WTC11 (cell line): ENCODE measurements around the gene ABHD1.

Experiments used
- CREB1 ChIP-seq: sonication (generic); formaldehyde crosslinking; IDR thresholded peaks from 2 replicates; pipeline ENCODE4 v1.8.0; 2023; ENCODE audit warnings: mild to moderate bottlenecking, missing genetic modification reagents
- FOXJ3 ChIP-seq: sonication (generic); formaldehyde crosslinking; IDR thresholded peaks from 2 replicates; pipeline ENCODE4 v1.9.0; 2021; ENCODE audit warnings: missing genetic modification reagents, mild to moderate bottlenecking, borderline replicate concordance
- FOXP1 ChIP-seq: sonication (generic); formaldehyde crosslinking; IDR thresholded peaks from 2 replicates; pipeline ENCODE4 v1.8.0; 2022; ENCODE audit warnings: missing genetic modification reagents, mild to moderate bottlenecking, moderate library complexity, borderline replicate concordance
- ZNF121 ChIP-seq: sonication (generic); formaldehyde crosslinking; IDR thresholded peaks from 2 replicates; pipeline ENCODE4 v1.8.0; 2023; ENCODE audit warnings: missing genetic modification reagents
- ZNF138 ChIP-seq: sonication (generic); formaldehyde crosslinking; conservative IDR thresholded peaks from 2 replicates; pipeline ENCODE4 v1.8.1; 2022; ENCODE audit warnings: mild to moderate bottlenecking, moderate library complexity, missing genetic modification reagents
- TF ChIP-seq, protein P1 (sequence below): fragments of 200-600 bp; IDR thresholded peaks from 2 replicates; pipeline ENCODE4 v1.8.0; 2022; ENCODE audit warnings: antibody characterized with exemption
- TF ChIP-seq, protein P2 (sequence below): sonication (generic); formaldehyde crosslinking; IDR thresholded peaks from 2 replicates; pipeline ENCODE4 v1.8.1; 2023; ENCODE audit warnings: mild to moderate bottlenecking, missing genetic modification reagents
- TF ChIP-seq, protein P3 (sequence below): sonication (generic); formaldehyde crosslinking; IDR thresholded peaks from 2 replicates; pipeline ENCODE4 v1.8.0; 2023; ENCODE audit warnings: mild to moderate bottlenecking, missing genetic modification reagents
- TF ChIP-seq, protein P4 (sequence below): sonication (generic); formaldehyde crosslinking; IDR thresholded peaks from 2 replicates; pipeline ENCODE4 v1.8.1; 2023; ENCODE audit warnings: mild to moderate bottlenecking, missing genetic modification reagents, borderline replicate concordance
- TF ChIP-seq, protein P5 (sequence below): sonication (generic); formaldehyde crosslinking; IDR thresholded peaks from 2 replicates; pipeline ENCODE4 v1.8.1; 2023; ENCODE audit warnings: mild to moderate bottlenecking, moderate library complexity, missing genetic modification reagents
- TF ChIP-seq, protein P6 (sequence below): sonication (generic); formaldehyde crosslinking; IDR thresholded peaks from 2 replicates; pipeline ENCODE4 v1.8.1; 2022; ENCODE audit warnings: low read depth, mild to moderate bottlenecking, moderate library complexity, missing genetic modification reagents, borderline replicate concordance
- TF ChIP-seq, protein P7 (sequence below): sonication (generic); formaldehyde crosslinking; IDR thresholded peaks from 2 replicates; pipeline ENCODE4 v1.8.1; 2022; ENCODE audit warnings: missing genetic modification reagents, borderline replicate concordance
- TF ChIP-seq, protein P8 (sequence below): sonication (generic); formaldehyde crosslinking; IDR thresholded peaks from 2 replicates; pipeline ENCODE4 v1.8.1; 2022; ENCODE audit warnings: low read depth, missing genetic modification reagents, borderline replicate concordance

DNA sequence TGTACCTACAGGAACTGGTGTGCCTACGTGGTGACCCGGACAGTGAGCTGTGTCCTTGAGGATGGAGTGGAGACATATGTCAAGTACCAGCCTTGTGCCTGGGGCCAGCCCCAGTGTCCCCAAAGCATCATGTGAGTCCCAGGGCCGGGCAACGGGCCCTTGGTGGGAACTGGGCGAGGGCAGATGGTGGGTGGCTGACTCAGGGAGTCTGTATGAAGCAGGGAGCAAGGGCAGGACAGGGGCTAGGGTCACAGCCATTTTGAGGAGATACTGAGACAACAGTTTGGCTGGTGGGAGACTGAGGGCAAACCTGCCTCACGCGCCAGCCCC lies 43.5 kb upstream of the ABHD1 start:
- TF ChIP-seq, protein P1, sequence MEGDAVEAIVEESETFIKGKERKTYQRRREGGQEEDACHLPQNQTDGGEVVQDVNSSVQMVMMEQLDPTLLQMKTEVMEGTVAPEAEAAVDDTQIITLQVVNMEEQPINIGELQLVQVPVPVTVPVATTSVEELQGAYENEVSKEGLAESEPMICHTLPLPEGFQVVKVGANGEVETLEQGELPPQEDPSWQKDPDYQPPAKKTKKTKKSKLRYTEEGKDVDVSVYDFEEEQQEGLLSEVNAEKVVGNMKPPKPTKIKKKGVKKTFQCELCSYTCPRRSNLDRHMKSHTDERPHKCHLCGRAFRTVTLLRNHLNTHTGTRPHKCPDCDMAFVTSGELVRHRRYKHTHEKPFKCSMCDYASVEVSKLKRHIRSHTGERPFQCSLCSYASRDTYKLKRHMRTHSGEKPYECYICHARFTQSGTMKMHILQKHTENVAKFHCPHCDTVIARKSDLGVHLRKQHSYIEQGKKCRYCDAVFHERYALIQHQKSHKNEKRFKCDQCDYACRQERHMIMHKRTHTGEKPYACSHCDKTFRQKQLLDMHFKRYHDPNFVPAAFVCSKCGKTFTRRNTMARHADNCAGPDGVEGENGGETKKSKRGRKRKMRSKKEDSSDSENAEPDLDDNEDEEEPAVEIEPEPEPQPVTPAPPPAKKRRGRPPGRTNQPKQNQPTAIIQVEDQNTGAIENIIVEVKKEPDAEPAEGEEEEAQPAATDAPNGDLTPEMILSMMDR = no peak
- TF ChIP-seq, protein P2, sequence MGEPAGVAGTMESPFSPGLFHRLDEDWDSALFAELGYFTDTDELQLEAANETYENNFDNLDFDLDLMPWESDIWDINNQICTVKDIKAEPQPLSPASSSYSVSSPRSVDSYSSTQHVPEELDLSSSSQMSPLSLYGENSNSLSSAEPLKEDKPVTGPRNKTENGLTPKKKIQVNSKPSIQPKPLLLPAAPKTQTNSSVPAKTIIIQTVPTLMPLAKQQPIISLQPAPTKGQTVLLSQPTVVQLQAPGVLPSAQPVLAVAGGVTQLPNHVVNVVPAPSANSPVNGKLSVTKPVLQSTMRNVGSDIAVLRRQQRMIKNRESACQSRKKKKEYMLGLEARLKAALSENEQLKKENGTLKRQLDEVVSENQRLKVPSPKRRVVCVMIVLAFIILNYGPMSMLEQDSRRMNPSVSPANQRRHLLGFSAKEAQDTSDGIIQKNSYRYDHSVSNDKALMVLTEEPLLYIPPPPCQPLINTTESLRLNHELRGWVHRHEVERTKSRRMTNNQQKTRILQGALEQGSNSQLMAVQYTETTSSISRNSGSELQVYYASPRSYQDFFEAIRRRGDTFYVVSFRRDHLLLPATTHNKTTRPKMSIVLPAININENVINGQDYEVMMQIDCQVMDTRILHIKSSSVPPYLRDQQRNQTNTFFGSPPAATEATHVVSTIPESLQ (CRISPR knock-in tag) = no peak
- TF ChIP-seq, protein P3, sequence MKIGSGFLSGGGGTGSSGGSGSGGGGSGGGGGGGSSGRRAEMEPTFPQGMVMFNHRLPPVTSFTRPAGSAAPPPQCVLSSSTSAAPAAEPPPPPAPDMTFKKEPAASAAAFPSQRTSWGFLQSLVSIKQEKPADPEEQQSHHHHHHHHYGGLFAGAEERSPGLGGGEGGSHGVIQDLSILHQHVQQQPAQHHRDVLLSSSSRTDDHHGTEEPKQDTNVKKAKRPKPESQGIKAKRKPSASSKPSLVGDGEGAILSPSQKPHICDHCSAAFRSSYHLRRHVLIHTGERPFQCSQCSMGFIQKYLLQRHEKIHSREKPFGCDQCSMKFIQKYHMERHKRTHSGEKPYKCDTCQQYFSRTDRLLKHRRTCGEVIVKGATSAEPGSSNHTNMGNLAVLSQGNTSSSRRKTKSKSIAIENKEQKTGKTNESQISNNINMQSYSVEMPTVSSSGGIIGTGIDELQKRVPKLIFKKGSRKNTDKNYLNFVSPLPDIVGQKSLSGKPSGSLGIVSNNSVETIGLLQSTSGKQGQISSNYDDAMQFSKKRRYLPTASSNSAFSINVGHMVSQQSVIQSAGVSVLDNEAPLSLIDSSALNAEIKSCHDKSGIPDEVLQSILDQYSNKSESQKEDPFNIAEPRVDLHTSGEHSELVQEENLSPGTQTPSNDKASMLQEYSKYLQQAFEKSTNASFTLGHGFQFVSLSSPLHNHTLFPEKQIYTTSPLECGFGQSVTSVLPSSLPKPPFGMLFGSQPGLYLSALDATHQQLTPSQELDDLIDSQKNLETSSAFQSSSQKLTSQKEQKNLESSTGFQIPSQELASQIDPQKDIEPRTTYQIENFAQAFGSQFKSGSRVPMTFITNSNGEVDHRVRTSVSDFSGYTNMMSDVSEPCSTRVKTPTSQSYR (CRISPR knock-in tag) = no peak
- TF ChIP-seq FOXJ3 (CRISPR knock-in tag) (no peak), CREB1 (CRISPR knock-in tag) (no peak), ZNF138 (no peak), ZNF121 (CRISPR knock-in tag) (no peak), FOXP1 (CRISPR knock-in tag) (no peak)
- TF ChIP-seq, protein P4, sequence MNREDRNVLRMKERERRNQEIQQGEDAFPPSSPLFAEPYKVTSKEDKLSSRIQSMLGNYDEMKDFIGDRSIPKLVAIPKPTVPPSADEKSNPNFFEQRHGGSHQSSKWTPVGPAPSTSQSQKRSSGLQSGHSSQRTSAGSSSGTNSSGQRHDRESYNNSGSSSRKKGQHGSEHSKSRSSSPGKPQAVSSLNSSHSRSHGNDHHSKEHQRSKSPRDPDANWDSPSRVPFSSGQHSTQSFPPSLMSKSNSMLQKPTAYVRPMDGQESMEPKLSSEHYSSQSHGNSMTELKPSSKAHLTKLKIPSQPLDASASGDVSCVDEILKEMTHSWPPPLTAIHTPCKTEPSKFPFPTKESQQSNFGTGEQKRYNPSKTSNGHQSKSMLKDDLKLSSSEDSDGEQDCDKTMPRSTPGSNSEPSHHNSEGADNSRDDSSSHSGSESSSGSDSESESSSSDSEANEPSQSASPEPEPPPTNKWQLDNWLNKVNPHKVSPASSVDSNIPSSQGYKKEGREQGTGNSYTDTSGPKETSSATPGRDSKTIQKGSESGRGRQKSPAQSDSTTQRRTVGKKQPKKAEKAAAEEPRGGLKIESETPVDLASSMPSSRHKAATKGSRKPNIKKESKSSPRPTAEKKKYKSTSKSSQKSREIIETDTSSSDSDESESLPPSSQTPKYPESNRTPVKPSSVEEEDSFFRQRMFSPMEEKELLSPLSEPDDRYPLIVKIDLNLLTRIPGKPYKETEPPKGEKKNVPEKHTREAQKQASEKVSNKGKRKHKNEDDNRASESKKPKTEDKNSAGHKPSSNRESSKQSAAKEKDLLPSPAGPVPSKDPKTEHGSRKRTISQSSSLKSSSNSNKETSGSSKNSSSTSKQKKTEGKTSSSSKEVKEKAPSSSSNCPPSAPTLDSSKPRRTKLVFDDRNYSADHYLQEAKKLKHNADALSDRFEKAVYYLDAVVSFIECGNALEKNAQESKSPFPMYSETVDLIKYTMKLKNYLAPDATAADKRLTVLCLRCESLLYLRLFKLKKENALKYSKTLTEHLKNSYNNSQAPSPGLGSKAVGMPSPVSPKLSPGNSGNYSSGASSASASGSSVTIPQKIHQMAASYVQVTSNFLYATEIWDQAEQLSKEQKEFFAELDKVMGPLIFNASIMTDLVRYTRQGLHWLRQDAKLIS (CRISPR knock-in tag) = no peak
- TF ChIP-seq, protein P5, sequence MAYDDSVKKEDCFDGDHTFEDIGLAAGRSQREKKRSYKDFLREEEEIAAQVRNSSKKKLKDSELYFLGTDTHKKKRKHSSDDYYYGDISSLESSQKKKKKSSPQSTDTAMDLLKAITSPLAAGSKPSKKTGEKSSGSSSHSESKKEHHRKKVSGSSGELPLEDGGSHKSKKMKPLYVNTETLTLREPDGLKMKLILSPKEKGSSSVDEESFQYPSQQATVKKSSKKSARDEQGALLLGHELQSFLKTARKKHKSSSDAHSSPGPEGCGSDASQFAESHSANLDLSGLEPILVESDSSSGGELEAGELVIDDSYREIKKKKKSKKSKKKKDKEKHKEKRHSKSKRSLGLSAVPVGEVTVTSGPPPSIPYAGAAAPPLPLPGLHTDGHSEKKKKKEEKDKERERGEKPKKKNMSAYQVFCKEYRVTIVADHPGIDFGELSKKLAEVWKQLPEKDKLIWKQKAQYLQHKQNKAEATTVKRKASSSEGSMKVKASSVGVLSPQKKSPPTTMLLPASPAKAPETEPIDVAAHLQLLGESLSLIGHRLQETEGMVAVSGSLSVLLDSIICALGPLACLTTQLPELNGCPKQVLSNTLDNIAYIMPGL = no peak
- TF ChIP-seq, protein P6, sequence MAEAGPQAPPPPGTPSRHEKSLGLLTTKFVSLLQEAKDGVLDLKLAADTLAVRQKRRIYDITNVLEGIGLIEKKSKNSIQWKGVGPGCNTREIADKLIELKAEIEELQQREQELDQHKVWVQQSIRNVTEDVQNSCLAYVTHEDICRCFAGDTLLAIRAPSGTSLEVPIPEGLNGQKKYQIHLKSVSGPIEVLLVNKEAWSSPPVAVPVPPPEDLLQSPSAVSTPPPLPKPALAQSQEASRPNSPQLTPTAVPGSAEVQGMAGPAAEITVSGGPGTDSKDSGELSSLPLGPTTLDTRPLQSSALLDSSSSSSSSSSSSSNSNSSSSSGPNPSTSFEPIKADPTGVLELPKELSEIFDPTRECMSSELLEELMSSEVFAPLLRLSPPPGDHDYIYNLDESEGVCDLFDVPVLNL = no peak
- TF ChIP-seq, protein P7, sequence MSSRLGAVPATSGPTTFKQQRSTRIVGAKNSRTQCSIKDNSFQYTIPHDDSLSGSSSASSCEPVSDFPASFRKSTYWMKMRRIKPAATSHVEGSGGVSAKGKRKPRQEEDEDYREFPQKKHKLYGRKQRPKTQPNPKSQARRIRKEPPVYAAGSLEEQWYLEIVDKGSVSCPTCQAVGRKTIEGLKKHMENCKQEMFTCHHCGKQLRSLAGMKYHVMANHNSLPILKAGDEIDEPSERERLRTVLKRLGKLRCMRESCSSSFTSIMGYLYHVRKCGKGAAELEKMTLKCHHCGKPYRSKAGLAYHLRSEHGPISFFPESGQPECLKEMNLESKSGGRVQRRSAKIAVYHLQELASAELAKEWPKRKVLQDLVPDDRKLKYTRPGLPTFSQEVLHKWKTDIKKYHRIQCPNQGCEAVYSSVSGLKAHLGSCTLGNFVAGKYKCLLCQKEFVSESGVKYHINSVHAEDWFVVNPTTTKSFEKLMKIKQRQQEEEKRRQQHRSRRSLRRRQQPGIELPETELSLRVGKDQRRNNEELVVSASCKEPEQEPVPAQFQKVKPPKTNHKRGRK = no peak
- TF ChIP-seq, protein P8, sequence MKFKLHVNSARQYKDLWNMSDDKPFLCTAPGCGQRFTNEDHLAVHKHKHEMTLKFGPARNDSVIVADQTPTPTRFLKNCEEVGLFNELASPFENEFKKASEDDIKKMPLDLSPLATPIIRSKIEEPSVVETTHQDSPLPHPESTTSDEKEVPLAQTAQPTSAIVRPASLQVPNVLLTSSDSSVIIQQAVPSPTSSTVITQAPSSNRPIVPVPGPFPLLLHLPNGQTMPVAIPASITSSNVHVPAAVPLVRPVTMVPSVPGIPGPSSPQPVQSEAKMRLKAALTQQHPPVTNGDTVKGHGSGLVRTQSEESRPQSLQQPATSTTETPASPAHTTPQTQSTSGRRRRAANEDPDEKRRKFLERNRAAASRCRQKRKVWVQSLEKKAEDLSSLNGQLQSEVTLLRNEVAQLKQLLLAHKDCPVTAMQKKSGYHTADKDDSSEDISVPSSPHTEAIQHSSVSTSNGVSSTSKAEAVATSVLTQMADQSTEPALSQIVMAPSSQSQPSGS (CRISPR knock-in tag) = no peak
